HL-60/S4 treated with phorbol 12-myristate 13-acetate at 8.2 ng/mL for 4 days and 3 days (cell line): ENCODE measurements around the gene SCG3.

Experiments used
- in situ Hi-C: fragments of 300-500 bp; cut with MboI; formaldehyde crosslinking; loops from 2 replicates; pipeline ENCODE4 v1.15.0; 2022; ENCODE audit warnings: low sequenced_read_pairs

SCG3 gene

GRCh38 chr15:51677452-51677851 is 3.9 kb upstream of the SCG3 start:
- in situ Hi-C loops = no loop called here

- in situ Hi-C loops = no loop called here
Measured at GRCh38 chr15:51678096-51678495, 3.2 kb upstream of the SCG3 start.

GRCh38 chr15:51680321-51680720 is 982 bp upstream of the SCG3 start:
- in situ Hi-C loops = no loop called here

GRCh38 chr15:51687565-51687964 is 6.3 kb downstream of the SCG3 start:
- in situ Hi-C loops = no loop called here

- in situ Hi-C loops = no loop called here
Measured at GRCh38 chr15:51688863-51689262, 7.6 kb downstream of the SCG3 start.

- in situ Hi-C loops = no loop called here
Measured at GRCh38 chr15:51692154-51692553, 10.9 kb downstream of the SCG3 start.

- in situ Hi-C loops = no loop called here
Measured at GRCh38 chr15:51696566-51696965, 15.3 kb downstream of the SCG3 start.

- in situ Hi-C loops = no loop called here
Measured at GRCh38 chr15:51697163-51697562, 15.9 kb downstream of the SCG3 start.

- in situ Hi-C loops = no loop called here
Measured at GRCh38 chr15:51699373-51699772, 18.1 kb downstream of the SCG3 start.

- in situ Hi-C loops = no loop called here
Measured at GRCh38 chr15:51702710-51703109, 21.4 kb downstream of the SCG3 start.

GRCh38 chr15:51706291-51706690 is 25.0 kb downstream of the SCG3 start:
- in situ Hi-C loops = no loop called here

- in situ Hi-C loops = no loop called here
Measured at GRCh38 chr15:51706926-51707608, 25.8 kb downstream of the SCG3 start.

GRCh38 chr15:51708013-51708412 is 26.7 kb downstream of the SCG3 start:
- in situ Hi-C loops = no loop called here

GRCh38 chr15:51709031-51709430 is 27.7 kb downstream of the SCG3 start:
- in situ Hi-C loops = no loop called here

GRCh38 chr15:51714162-51714561 is 32.9 kb downstream of the SCG3 start:
- in situ Hi-C loops = no loop called here

GRCh38 chr15:51714911-51715310 is 33.6 kb downstream of the SCG3 start:
- in situ Hi-C loops = no loop called here

- in situ Hi-C loops = no loop called here
Measured at GRCh38 chr15:51718219-51718618, 36.9 kb downstream of the SCG3 start.

GRCh38 chr15:51718746-51719145 is 37.4 kb downstream of the SCG3 start:
- in situ Hi-C loops = no loop called here

GRCh38 chr15:51720201-51720995 is 39.1 kb downstream of the SCG3 start:
- in situ Hi-C loops = no loop called here

- in situ Hi-C loops = no loop called here
Measured at GRCh38 chr15:51721199-51721960, 40.1 kb downstream of the SCG3 start.

GRCh38 chr15:51724199-51724598 is 42.9 kb downstream of the SCG3 start:
- in situ Hi-C loops = no loop called here

- in situ Hi-C loops = no loop called here
Measured at GRCh38 chr15:51724673-51725072, 43.4 kb downstream of the SCG3 start.
